HEK293 (cell line): ENCODE results near the gene C8G.

Source experiments
- WT1 ChIP-seq: fragments of 450-650 bp; formaldehyde crosslinking; IDR thresholded peaks from 2 replicates; pipeline ENCODE4 v1.5.1; 2016; ENCODE audit warnings: missing biosample characterization, missing genetic modification characterization
- TF ChIP-seq, protein P1 (sequence below): fragments of 450-650 bp; formaldehyde crosslinking; IDR thresholded peaks from 2 replicates; pipeline ENCODE4 v1.5.1; 2016; ENCODE audit warnings: missing biosample characterization, missing genetic modification characterization

DNA sequence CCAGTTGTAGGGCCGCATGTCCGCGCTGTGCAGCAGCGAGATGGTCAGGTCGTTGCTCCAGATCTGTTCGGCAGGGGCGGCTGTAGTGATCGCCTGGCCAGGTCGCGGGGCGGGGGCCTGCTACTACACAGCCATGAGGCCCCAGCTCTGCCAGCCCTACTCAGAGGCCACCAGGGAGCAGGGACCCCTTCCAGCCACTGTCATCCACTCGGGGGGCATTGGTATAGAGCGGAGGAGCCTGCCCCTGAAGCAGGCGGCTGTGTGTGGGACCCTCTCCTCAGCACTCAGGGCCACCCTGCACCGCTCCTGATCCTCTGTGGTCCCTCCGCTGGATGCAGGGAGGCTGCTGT, 2.2 kb upstream of the C8G start:
- no peak for TF ChIP-seq WT1 (tag by site-specific recombination)
- TF ChIP-seq, protein P1, sequence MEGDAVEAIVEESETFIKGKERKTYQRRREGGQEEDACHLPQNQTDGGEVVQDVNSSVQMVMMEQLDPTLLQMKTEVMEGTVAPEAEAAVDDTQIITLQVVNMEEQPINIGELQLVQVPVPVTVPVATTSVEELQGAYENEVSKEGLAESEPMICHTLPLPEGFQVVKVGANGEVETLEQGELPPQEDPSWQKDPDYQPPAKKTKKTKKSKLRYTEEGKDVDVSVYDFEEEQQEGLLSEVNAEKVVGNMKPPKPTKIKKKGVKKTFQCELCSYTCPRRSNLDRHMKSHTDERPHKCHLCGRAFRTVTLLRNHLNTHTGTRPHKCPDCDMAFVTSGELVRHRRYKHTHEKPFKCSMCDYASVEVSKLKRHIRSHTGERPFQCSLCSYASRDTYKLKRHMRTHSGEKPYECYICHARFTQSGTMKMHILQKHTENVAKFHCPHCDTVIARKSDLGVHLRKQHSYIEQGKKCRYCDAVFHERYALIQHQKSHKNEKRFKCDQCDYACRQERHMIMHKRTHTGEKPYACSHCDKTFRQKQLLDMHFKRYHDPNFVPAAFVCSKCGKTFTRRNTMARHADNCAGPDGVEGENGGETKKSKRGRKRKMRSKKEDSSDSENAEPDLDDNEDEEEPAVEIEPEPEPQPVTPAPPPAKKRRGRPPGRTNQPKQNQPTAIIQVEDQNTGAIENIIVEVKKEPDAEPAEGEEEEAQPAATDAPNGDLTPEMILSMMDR (tag by site-specific recombination), result no peak
